G401.6 (cell line): ENCODE data around the gene HMGCL.
"Not testable (repeated sequence)": the region's sequence is repeated elsewhere in the genome, so short reads cannot be mapped to it uniquely, and the experiment has no call there.

Experiments
- FAIRE-seq: peaks from 2 replicates; lab custom pipeline; 2012; peaks lifted over from hg19 to GRCh38; lab: Jason Lieb, UNC

HMGCL gene

DNA sequence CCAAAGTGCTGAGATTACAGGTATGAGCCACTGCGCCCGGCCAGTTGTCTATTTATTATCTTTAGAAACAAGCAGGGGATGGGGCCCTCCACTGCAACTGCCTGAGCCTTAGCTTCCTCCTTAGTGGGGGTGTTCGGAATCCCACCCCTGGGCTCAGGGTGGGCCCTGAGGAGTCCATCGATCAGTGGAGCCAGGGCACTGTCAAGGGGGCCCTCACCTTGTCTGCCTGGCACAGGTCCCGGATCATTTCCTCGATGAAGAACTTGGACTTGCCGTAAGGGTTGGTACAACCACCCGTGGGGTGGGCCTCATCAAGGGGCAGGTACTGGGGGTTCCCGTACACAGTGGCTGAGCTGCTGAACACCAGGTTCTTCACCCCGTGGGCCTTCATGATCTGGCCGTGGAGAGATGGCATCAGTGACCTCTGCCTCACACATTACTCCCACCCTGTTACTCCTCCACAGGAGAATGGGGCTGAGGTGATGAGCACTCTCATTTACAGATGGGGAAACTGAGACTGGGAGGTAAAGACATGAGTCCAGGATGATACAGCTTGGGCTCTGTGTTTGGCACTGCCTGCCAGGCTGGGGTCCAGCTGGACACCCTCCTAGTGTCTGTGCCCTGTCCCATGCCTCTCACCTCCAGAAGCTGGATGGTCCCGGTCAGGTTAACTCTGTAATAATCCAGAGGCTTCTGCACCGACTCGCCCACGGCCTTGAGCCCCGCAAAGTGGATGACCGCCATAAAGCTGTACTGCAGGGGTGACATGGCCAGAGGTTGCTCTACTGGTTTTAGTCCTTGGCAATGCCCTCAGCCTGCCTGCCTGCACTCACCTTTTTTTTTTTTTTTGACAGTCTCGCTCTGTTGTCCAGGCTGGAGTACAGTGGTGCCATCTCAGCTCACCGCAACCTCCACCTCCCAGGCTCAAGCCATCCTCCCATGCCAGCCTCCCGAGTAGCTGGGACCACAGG lies 27.5 kb downstream of the HMGCL start:
- FAIRE-seq = no peak

DNA sequence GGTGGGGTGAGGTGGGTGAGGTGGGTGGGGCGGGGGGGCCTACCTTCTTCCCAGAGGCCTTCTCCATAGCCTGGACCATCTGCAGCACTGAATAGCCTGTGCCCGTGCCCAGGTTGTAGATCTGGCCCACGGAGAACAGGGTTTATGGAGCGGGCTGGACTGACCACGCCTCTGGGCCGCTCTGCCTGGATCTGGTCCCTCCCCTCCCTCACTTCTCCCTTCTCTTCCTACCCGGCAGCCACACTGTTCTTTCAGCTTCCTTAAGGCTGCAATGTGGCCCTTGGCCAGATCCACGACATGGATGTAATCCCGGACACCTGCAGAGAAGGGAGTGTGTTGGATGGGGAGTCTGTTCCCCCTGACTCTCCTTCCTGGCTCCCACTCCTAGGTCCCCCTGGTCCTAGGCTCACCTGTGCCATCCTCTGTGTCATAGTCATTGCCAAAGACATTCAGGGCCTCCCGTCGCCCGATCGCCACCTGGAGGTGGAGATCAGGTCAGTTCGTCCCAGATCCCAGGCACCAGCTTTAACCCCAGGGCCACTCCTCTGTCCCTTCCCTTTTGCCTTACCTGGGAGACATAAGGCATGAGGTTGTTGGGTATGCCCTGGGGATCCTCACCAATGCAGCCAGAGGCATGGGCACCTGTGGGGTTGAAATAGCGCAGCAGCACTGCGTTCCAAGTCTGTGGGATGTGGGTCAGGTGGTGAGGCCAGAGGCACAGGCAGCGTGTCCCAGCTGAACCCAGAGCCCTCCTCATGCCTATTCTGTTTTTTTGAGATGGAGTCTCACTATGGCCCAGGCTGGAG lies 28.6 kb downstream of the HMGCL start:
- no peak for FAIRE-seq

DNA sequence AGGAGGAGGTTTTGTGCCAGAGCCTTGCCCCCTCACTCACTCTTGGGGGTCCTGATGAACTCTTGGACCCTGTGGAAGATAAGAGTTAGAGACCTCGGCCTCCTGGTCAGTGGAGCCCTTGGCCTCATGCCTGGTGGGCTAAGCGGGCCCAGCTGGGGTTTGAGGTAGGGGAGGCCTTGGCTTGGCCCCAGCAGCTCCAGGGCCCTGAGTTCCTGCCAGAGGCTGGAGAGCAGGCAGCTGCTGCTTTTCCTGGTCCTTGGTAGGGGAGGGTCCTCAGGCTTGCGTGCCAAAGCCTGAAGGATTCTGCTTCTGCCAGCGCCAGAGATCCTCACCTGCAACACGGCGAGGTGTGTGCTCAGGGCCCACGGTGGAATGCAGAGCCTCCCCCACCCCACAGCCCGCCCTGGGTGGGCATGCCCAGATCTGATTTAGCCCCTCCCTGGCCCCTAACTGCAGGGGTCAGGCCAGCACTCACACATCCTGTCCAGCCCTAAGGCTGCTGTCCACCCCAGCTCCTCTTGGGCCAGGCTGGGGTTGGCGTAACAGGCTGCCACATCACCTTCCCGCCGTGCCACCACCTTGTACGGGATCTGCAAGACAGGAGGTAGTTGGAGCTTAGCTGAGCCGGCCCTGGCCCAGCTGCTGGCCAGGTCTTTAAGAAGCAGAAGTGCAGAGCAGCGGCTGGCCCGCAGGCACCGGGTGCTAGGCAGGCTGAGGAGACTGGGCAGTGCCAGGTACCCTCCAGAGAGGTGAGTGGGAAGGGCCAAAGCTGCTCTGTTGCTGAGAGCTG lies 29.4 kb downstream of the HMGCL start:
- FAIRE-seq = no peak

DNA sequence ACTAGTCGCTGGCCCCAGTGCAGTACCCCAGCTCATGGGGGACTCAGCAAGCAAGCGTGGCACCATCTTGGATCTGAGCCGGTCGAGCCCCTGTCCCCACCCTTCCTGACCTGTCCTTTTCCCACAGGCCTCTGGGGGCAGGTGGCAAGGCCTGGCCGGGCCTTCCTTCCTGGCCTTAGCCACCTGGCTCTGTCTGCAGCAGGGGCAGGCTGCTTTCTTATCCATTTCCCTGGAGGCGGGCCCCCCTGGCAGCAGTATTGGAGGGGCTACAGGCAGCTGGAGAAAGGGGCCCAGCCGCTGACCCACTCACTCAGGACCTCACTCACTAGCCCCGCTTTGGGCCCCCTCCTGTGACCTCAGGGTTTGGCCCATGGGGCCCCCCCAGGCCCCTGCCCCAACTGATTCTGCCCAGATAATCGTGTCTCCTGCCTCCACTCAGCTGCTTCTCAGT lies 30.5 kb downstream of the HMGCL start:
- FAIRE-seq = not testable (repeated sequence)

DNA sequence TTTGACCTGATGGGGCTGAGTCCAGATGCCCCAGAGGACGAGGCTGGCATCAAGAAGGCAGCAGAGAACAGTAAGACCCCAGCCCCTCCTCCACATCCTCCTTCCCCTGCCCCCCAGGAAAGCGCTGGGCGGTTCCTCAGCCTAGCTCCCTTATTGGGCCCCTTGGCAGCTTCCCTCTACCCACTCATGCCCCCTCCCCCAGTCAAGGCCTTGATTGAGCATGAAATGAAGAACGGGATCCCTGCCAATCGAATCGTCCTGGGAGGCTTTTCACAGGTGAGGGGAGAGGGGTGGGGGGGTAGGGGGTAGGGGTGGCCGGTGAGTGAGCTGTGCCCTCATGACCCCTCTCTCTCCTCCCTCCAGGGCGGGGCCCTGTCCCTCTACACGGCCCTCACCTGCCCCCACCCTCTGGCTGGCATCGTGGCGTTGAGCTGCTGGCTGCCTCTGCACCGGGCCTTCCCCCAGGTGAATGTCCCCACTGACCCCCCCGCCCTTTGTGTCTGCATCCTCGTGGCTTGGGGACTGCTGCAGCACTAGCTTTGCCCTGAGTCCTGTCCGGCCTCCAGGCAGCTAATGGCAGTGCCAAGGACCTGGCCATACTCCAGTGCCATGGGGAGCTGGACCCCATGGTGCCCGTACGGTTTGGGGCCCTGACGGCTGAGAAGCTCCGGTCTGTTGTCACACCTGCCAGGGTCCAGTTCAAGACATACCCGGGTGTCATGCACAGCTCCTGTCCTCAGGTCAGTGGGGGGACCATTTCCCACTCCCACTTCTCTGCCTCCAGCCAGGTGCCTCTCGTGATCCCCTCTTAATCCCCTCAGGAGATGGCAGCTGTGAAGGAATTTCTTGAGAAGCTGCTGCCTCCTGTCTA lies 31.1 kb downstream of the HMGCL start:
- no peak for FAIRE-seq

DNA sequence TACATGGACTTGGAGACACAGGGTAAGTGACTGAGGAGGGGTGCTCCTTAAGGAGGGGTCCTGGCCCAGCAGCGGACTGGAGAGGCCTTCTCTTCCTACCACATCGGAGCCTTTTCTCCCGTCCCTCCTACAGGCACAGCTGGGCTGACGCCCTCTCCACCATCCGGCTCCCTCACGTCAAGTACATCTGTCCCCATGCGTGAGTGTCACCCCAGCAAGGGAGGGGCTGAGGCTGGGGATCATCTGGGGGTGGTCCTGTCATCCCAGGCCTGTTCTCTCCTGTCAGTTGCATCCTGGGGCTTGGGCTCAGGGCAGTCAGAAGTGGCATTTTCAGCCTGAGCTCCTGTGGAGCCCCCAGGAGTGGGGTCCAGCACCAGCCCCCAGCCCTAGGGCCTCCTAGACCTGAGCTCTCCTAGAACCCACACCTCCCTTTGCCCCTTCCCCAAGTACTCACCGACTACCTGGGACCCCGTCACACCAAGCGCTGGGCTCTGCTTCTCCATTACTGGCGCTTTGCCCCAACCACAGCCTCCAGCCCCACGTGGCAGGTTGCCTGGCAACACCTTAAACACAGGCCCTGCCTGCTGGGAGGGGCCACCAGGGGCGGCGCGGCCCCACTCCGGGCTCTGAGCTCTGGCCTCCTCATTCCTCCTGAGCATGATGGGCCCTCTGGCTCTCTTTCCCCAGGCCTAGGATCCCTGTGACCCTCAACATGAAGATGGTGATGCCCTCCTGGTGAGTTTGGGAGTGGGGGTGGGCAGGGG lies 32.0 kb downstream of the HMGCL start:
- peak; percentile 94 for FAIRE-seq

DNA sequence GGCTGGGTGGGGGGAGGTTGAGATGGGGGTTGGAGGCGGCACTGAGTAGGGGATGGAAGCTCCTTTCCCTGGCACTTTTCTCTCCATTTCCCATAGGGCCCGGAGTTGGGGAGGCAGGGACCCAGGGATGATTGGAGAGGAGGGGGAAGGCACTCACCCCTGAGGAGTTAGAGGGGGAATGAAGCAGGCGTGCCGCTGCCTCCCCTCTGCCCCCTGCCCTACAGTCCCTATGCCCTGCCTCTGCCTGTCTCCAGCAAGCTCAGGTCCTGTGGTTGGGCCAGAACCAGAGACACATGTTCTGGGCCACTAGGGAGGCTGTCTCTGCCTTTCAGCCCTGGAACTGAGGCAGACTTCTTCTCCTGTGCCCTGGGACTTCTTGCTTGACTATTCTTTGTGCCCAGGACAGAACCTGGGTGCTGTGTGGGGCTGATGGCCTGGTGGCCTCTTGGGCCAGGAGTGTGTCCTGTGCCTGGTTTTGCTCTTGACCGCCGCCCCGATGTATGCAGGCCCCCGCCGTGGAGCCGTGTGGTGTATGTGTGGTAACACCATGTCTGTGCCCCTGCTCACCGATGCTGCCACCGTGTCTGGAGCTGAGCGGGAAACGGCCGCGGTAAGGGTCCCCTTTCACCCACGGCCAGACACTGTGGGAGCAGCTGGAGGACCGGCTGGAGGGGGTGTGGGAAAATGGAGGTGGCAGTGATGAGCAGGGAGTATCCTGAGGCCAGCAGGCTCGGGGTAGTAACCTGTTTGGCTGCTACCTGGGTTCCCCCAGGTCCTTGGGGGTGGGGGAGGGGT lies 32.9 kb downstream of the HMGCL start:
- no peak for FAIRE-seq

DNA sequence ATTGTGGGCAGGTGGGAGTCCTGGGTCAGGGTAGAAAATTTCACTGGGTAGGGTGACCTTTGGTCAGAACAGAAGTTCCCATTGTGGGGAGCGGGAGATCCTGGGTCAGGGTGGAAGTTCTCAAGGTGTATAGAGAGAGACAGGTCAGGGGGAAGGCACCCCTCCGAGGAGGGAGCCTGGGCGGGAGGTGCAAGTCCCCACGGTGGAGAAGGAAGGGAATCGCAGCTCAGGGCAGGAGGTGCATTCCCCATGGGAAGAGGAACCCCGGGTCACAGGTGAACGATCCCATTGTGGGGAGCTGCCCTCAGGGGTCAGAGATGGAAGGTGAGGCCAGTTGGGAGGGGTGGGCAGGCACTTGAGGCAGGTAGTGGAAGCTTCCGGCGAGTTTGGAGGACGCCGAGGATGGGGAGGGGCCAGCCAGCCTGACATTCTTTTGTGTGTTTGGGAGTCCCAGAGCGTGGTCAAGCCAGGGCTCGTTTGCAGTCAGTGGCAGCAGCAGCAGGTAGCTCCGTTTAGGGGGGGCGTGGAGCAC lies 33.6 kb downstream of the HMGCL start:
- no peak for FAIRE-seq

DNA sequence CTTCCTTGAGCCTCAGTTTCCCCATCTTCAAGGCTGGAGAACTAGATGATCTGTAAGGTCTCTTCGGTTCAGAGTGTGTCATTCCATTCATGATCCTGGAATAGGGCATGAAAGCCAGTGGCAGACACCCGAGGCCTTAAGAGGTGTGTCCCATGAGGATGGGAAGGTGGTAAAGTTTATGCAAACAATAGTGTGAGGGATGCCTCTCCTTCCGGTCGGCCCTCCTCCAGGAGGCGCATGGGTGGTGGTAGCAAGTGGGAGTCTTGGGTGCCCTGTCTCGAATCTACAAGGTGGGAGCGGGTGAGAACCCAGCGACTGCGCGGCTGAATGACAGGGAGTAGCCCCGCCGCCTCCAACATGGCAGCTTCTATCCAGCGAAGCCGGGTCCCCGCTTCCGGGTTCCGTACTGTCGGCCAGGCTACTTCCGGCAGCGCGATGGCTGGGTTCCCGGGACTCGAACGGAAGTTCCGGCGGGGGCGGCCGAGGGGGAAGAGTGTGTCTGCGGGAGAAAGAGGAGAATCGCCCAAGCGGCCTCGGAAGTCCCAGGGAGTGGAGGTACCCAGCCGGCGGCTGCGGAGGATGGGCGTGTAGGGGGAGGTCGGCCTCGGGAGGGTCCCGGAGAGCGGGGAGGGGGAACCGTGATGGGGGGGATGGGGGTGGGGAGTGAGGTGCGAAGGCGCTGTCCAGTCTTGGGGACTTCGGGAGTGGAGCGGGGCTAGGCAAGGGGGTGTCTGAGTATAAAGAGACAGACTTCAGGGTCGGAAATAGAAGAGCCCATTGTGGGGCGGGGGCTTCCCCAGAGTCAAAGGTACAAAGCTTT lies 34.3 kb downstream of the HMGCL start, which contains the start of gene LYPLA2:
LYPLA2 (plus strand) TSS at position 450 of the 820 bp plus-strand sequence. CDS start 1,538 bp downstream, outside the sequence.
- FAIRE-seq = peak; percentile 93

DNA sequence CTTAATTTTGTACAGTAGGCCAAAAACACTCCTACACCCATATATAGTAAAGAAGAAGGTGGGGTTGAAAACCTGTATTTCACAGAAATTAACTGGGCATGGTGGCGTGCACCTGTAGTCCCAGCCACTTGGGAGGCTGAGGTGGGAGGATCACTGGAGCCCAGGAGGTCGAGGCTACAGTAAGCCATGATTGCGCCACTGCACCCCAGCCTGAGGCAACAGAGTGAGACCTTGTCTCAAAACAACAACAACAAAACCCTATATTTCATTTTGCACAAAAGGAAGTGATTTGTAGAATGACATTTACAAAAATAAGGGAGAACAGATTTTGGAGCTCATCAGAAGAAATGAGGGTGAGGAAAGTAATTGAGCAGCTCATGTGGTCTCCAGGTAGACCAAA lies 36.5 kb downstream of the HMGCL start:
- no peak for FAIRE-seq

DNA sequence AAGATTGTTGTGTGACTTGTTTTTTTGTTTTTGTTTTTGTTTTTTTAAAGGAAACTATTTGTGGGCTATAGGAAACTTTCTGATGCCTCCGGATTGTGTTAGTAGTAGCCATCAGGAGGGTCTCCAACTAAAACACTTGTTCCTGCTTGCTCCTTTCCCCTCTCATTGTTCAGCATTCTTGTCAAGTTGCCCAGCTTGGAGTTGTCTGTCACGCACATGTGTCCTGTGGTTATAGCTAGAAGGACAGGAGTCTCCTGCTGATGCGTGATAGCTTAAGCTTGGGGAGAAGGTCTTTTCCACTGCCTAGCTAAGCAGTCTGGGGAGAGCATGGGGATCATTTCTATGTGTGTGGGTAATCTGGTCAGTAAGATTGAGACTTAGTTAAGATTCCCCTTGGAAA lies 37.5 kb downstream of the HMGCL start:
- no peak for FAIRE-seq

DNA sequence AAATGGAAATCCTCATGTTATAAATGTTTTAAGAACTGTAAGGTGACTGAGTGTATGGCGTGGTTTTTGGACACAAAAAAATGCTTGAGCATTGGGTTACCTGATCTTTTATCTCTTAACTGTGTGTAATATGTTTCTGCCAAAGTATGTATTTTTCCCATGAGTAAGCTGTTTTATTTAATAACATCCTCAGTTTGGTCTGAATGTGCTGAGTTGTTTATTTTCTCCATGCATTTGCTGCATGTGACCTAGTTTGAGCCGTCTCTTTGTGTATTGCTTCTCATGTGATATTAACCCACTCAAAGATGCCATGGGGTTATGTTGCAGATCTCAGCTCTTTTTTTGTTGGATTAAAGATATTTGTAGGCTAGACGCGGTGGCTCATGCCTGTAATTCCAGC lies 40.4 kb downstream of the HMGCL start:
- no peak for FAIRE-seq

DNA sequence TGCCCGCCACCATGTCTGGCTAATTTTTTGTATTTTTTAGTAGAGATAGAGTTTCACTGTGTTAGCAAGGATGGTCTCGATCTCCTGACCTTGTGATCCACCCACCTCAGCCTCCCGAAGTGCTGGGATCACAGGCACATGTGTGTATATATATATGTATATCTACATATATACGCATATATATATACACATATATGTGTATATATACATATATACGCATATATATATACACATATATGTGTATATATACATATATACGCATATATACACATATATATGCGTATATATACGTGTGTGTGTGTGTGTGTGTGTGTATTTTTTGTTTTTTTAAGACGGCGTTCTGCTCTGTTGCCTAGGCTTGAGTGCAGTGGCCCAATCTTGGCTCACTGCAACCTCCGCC lies 42.1 kb downstream of the HMGCL start:
- FAIRE-seq = not testable (repeated sequence)

DNA sequence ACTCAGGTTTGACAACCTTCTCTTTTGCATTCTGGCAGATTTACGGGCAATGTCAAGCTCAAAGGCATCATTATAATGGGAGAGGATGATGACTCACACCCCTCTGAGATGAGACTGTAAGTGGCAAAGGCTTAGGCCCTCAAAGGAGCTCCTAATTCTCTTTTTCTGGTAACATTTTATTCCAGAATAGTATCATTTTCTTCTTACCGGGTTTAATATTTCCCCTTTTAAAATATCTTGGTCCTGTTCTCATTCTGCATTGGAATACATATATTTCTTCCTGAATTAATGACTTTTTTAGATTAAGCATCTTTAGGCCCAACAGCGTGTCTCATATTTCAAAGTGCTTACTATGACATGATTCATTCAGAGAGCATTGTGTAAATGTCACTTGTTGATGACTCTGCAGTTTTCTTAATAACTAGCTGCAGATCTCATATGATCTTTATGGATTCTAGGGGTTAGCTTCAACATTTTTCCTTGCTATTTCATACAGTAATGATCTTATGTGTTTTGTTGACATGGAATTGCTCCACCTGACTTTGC lies 45.3 kb downstream of the HMGCL start:
- no peak for FAIRE-seq

DNA sequence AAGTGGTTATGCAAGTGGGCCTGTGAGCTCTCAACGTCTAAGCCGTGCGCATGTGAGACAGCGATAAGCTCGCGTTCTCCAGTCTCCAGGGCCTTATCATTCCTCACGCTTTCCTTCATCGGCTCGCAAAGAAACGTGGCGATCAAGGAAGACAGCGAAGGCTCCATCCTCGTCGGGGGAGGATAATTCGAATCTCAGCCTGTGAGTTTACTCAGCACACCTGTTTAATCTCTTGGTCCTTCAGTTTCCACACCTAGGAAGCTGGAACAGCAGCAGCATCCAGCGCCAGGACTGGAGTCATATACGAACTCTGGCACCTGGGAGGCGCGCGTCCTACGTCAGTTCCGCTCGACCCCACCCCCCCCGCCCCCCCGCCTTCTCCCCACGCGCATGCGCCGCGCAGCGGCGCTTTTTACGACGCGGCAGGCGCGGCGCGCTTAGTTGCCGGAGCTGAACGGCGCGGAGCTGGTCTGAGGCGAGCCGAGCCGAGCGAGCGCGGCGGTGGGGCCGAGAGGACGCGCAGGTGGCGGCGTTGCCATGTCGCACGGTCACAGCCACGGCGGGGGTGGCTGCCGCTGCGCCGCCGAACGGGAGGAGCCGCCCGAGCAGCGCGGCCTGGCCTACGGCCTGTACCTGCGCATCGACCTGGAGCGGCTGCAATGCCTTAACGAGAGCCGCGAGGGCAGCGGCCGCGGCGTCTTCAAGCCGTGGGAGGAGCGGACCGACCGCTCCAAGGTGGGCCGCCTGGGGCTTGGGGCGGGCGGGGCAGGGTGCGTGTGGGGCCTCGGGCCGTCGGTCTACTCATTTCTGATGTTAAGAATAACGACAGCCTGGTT lies 47.0 kb downstream of the HMGCL start, which contains the start of gene PITHD1:
PITHD1 (plus strand) TSS at position 440 of the 836 bp plus-strand sequence; CDS start at position 538, 98 bp downstream.
- no peak for FAIRE-seq

DNA sequence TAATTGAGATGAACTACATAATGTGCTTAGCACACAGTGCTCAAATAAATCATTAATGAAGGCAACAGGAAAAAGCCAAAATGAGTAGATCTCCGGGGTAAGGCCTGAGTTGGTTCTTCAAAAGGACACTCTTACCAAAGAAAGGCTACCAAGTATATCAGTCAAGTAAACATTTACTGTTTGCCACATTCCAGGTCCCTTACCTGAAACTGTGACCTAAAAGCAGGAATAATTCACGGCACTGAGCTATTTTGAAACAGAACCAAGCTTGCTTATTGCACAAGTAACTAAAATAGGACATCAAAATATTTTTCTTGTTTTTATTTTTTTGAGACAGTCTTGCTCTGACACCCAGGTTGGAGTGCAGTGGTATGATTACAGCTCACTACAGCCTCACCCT lies 49.0 kb downstream of the HMGCL start:
- no peak for FAIRE-seq
